NCI-H2196 treated with DMSO at 0.1 percent for 48 hours (cell line): Measurements from ENCODE around the gene UNC13A.

Experiments
- DNase-seq: peaks from one replicate; lab custom pipeline; 2025; ENCODE audit not compliant: unreplicated experiment; lab: John Stamatoyannopoulos, UW

UNC13A gene

DNA sequence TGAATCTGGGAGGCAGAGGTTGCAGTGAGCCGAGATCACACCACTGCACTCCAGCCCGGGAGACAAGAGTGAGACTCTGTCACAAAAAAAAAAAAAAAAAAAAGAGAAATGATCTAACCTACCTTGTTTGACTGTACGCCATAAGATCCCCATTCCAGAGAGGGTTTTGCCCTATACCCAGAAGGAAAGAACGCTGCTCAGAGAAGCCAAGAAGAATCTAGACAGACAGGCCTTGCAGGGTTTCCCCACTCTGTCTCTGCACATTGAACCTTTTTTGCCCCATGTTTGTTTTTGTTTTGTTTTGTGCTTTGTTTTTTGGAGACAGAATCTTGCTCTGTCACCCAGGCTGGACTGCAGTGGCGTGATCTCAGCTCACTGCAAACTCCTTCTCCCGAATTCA, 23.7 kb upstream of the UNC13A start:
- no peak for DNase-seq

DNA sequence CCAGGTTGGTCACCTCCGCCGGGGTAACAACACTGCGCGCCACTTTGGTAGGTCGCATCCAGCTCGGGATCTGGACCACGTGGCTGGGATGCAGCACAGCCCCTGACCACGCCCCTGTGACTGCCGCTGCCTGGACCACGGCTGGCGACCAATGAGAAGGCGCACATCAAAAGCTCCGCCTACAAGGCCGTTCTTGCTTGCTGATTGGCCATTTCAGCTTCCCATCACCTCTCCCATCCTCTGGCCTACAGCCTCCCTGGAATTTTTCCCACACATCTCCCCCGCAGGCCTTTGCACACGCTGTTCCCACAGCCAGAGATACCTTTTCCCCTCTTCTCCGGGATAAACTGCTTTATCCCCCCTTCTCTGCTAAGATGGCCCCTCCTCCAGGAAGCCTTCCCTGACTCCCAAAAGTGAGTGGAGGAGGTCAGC, 18.6 kb upstream of the UNC13A start:
- DNase-seq, result no peak

DNA sequence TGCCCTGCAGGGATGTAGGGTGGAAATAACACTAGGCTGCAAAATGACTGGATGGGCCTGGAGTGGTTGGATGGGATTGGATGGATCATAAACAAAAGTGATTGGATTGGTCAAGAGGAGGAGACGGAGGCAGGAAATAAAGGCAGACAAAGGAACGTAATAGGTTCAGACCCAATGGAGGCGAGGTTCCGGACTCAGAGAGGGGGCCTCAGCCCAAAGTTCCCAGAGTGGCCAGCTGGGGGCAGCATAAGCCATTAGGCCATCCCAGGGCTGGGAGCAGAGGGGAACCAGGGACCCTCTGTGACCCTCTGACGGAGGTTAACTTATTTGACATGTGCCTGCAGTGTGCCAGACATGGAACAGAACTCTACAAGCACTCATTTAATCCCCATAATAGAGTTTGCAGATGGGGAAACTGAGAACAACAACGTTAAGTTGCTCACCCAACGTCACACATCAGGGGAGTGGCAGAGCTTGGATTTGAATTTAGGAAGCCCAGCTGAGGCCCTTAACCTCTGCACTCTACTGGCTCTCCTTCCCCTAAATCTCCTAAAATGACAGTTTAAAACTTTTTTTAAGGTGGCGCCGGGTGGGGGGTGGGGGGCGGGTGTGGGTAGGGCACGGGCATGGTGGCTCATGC, 15.8 kb upstream of the UNC13A start:
- no peak for DNase-seq

DNA sequence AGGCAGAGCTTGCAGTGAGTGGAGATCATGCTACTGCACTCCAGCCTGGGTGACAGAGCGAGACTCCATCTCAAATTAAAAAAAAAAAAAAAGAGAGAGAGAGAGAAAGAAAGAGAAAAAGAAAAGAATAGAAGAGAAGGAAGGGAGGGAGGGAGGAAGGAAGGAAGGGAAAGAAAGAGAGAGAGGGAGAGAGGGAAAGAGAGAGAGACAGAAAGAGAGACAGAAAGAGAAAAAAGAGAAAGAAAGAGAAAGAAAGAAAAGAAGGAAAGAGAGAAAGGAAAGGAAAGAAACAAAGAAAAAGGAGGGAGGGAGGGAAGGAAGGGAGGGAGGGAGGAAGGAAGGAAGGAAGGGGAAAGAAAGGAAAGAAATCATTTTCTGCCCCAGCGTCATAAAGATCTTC, 7.0 kb upstream of the UNC13A start:
- no peak for DNase-seq

DNA sequence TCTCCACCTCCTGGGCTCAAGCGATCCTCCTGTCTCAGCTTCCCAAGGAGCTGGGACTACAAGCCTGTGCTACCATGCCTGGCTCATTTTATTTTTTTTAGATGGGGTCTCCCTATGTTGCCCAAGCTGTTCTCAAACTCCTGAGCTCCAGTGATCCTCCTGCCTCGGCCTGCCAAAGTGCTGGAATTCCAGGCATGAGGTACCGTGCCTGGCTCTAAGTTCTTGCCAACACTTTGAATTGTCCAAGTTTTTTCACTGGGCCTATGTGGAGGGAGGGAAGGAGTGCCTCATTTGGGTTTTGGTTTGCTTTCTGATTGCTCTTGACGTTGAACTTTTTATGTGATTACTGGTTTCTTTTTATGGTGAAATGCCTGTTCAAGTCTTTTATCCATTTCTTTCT, 4.4 kb upstream of the UNC13A start:
- DNase-seq, result no peak

DNA sequence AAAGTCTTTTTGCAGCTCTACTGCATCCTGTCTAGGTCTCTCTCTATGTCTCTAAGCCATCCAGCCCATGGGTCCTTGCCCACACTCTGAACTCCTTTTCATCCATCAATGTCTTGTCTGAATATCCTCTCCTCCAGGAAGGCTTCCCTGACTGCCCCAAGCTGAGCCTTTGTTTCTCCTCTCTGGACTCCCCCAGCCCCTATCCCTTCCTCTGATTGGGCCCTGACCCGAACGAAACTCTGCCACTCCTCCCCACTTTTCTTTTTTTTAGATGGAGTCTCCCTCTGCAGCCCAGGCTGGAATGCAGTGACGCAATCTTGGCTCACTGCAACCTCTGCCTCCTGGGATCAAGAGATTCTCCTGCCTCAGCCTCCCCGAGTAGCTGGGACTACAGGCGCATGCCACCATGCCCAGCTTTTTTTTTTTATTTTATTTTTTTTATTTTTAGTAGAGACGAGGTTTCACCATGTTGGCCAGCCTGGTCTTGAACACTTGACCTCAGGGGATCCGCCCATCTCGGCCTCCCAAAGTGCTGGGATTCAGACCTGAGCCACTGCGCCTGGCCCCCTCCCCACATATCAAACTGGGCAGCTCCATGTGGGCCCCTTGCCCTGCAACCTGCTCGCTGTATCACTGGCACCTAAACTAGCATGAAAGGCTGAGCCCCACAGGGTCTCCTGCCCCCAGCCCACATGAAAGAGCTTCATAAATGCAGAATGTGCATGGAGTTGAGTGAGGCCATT, 870 bp upstream of the UNC13A start:
- no peak for DNase-seq

DNA sequence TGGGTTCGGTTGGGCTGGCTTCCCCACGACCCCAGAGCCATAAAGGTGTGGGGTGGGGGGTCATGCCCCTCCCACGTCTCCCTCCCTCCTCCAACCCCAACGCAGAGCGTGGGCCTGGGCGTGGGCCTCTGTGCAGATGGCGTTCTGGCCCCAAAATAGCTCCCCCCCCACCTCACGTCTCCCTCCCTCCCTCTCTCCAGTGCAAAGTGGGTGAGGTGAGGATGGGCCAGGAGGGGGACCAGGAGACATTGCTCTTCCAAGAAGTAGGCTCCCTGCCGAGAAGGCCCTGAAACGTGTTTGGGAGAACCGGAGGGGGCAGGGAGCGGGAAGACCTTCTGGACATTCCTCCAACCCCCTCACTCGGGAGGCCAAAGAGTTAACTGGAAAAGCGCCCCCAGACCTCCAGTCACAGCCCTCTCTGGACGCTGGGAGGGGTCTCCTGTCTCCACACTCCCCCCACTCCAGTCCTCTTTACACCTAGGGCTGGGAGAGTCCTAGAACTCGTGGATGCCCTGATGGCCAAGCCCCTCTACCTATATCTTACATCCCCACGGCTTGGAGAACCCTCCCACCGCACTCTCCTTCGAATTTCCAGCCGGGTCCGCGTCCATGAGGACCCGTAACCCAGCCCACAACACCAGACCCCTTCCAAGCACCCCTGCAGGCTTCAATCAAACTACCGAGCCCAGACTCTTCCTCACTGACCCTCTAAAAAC, 855 bp downstream of the UNC13A start:
- DNase-seq, result no peak

DNA sequence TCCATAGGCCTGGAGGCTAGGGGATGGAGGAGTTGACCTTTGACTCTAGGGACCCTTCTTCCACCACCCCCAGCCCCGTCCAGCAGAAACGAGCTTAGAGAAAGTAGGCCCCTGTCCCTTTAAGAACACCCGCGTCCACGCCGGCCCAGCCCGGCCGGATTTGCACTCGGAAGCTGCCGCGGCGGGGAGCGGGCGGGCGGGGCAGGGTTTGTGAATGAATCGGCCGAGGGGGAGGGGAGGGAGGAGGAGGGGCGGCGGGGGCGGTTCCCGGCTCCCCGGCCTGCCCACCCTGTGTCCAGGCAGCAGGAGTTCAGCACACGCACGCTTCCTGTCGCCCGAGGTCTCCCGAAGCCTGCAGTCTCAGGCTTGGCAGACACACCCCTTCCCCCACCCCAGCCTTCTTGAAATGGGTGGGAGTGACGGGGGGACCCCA, 1.5 kb downstream of the UNC13A start:
- peak; percentile 54 for DNase-seq

DNA sequence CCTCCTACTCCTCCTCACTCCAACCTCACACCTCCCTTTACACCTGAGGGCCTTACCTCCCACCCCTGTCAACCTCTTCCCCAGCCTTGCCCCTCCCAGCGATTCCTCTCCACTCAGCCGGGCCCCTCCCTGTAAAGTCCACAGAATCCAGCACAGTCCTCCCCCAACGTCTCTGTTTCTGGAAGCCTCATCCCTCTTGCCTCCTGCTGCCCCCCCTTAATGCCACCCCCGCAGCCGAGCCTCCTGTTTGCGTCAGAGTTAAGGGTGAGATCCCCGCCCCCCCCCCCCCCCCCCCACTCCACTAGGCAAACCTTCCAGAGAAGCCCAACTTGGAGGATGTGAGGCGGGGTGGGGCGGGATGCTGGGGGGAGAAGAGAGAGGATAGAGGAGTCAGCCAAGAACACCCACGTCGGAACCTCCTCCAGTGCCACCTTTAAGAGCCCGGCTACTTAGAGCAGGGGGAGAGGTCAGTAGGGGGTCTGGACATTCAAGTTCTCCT, 2.1 kb downstream of the UNC13A start:
- DNase-seq, result no peak

DNA sequence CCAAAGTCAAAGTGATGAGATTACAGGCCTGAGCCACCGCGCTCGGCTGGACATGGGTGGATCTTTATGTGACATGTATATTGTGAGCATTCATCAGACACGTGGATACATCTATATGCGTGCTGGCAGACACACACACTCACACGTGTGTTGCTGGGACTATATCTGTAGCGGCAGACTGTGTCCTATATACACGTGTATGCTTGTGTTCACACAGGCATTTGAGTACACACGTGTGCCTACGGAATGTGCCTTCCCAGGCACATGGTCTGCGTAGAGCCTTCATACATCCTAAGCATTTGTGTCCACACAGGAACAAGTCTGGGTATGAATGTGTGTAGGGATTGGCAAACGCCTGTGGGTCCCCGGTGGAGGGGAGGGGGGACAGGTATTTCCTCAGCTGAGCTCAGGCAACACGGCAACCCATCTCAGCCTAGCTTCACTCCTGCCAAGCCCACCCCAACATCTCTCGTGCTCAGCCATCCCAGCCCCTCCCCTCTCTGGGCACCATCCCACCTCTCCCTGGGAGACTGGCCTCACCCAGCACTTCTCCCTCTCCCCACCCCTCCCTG, 2.6 kb downstream of the UNC13A start:
- DNase-seq, result no peak

DNA sequence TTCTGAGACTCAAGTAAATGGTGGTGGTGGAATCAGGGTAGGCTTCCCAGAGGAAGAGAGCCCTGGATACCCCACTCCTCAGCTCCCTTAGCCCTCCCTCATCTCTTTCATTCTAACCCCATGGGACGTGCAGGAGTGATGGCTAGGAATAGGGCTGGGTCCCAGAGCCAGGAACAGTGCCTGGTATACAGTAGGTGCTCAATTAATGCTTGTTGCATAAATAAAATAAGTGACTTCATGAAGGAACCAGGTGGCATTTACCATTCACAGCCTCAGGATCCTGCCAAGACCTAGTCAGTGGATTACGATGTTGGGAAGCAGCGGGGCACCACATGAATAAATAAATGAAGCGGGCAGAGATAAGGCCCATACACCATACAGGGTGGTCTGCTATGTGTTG, 3.9 kb downstream of the UNC13A start:
- no peak for DNase-seq

DNA sequence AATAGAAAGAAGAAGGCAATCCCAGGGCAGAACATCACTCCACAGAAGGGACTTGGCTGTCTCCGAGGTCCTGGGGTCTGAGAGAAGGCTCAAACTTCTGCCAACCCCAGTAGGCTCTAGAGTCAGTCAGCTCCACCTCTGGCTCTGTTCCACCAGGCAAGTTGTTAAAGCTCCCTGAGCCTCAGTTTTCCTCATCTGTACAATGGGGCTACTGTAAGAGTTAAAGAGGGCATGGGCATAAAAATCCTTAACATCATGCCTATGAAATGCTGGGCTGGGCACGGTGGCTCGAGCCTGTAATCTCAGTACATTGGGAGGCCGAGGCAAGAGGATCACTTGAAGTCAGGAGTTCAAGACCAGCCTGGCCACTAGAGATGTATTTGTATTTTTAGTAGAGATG, 5.1 kb downstream of the UNC13A start:
- DNase-seq, result no peak

DNA sequence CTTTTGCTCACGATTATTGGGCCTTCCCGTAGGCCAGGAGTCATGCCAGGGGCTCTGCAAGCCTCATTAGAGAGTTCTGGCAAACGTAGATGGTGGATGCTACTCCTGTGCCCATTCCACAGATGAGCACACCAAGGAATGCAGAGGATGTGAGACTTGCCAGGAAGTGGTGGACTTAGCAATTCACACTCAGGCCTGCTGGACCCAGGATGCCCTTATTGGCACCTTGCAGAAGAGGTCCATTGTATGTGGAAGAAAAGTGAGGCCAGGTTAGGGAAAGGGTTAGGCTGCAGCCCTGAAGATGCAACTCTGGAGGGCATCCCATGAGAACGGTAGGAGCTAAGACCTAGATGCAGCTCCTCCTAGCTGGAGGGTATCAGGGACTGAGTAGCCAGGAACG, 5.9 kb downstream of the UNC13A start:
- no peak for DNase-seq

DNA sequence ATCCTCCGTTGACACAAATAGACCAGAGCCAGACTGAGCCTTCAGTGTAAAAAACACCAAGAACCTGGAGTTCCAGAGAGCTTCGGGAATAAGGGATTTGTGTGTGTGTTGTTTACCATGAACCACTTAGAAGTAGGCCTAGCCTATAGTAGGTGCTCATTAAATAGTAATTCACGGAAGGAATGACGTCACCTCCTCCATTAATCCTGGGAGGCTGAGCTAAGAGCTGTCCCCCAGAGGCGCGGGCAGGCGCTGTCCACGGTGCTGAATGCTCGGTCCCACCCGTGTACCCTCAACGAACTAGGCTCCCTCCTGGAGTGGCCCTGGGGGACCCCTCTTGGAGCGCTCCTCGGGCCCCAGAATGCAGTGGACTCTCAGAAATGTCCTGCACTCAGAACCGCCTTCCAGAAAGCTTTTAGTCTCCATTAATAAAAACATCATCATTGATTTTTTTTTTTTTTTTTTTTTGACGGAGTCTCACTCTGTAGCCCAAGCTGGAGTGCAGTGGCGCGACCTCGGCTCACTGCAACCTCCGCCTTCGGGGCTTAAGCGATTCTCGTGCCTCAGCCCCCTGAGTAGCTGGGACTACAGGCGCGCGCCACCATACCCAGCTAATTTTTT, 6.5 kb downstream of the UNC13A start:
- no peak for DNase-seq

DNA sequence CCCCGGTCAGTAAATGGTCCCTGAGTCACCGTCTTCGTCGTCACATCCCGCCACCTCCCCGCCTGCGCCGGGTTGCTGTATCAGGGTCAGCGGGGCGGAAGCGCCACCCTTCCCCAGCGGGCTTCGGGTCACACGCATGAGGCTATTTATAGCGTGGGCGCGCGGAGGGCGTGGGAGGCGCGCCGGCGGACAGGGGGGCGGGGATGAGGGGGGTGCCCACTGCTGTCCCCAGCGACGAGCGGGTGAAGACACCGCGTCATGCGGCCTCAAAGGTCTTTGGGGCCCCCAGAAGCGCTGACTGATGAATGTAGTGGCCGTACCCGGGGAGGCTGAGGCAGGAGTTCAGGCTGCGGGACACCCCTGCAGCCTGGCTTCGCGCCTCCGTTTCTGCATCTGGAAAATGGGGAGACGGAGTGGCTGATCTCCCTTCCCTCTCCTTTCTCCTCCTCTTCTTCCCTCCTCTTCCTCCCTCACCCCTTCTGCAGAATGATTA, 7.9 kb downstream of the UNC13A start:
- DNase-seq, result no peak

DNA sequence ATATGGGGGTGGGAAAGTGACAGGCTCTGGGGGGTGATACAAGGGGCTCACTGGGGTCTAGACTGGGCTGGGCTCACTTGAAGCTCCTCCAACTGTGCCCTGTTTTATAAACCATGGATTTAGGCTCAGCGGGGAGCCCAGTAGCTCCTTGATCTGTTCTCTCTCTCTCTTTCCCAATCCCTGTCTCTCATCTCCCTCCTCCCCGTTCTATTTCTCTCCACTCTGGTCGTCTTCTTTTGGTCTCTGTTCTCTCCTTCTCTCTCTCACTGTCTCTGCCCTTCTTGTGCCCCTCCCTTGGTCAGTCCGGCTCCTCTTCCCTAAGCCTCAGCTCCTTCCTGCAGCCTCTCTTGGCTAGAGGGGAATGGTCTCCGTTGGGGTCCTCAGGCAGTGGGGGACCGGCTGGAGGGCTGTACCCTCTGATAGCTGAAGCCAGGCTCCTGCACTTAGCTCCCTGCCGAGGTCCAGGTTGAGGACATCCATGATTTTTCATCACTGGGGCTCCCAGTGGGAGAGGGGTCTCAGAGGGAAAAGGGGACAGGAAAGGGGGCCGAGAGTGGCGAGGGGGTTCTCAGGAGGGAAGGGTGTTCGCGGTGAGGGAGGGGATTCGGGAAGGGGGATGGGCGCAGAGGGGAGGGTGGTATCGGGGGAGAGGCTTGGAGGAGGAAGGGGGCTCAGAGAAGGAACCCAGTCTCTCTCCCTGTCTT, 8.5 kb downstream of the UNC13A start:
- DNase-seq, result no peak

DNA sequence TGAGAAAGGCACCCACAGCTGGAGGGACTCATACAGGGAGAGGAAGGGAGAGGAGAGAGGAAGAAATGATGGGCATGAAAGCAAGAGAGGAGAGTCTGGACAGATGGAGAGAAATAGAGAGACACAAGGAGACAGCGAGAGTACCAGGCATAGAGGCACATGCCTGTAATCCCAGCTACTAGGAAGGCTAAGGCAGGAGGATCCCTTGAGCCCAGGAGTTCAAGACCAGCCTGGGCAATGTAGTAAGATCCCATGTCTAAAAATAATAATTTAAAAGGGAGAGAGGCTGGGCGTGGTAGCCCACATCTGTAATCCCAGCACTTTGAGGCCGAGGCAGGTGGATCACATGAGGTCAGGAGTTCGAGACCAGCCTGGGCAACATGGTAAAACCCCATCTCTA, 9.3 kb downstream of the UNC13A start:
- no peak for DNase-seq

DNA sequence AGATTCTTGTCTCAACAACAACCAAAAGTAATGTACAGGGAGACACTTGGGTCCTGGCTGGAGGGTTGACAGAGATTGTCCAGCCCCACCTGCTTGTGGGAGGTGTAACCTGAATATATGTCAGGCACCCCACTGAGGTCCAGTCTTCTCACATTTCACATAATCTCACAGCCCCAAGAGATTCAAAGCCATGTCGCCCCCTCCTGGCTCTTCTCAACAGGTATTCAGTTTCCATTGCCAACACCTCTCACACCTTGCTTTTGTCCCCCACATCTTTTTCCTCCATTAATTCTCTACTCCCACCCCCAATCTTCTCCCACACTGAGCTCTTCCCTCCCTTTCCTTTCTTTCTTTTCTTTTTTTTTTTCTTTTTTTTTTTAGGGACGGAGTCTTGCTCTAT, 11.2 kb downstream of the UNC13A start:
- peak; percentile 12 for DNase-seq

DNA sequence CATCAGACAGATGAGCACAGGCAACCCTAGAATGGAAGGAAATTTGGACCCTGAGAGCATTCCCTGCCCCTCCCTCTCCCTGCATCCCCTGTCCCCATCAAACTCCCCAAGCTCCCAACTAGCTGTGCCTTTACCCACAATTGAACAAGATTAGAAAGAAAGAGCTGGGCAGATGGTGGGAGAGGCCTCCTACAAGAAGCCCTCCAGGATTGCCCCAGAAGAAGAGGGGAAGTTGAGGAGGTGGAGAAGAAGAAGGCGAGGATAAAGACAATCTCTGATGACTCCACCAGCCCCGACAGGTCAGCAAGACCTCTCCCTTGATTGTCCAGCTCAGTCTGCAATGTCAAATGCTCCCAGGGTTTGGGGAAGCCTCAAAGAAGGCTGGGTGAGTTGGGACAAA, 11.9 kb downstream of the UNC13A start:
- no peak for DNase-seq
